OCI-LY1 (cell line): ENCODE measurements around the gene CYBB.

Source experiments
- H2AFZ ChIP-seq: fragments of 200-600 bp; sonication (generic), shearing (Covaris generic); 2 replicates; pipeline ENCODE4 v1.6.0; 2014; ENCODE audit warnings: antibody characterized with exemption, mild to moderate bottlenecking, low read length
- H3F3A ChIP-seq: fragments of 200-600 bp; sonication (generic), shearing (Covaris generic); 2 replicates; pipeline ENCODE4 v1.6.0; 2014; ENCODE audit warnings: mild to moderate bottlenecking, antibody characterized with exemption, low read length, moderate library complexity; ENCODE audit not compliant: insufficient read depth
- H3K27ac ChIP-seq: fragments of 200-600 bp; sonication (generic); 2 replicates; pipeline ENCODE4 v1.5.1; 2014; ENCODE audit warnings: low read length, mixed run types, mild to moderate bottlenecking, low read depth; ENCODE audit not compliant: poor library complexity, severe bottlenecking
- H3K27me3 ChIP-seq: fragments of 200-600 bp; sonication (generic); 2 replicates; pipeline ENCODE4 v1.6.0; 2014; ENCODE audit warnings: antibody characterized with exemption, mild to moderate bottlenecking, low read length, moderate library complexity; ENCODE audit not compliant: insufficient read depth
- H3K36me3 ChIP-seq: fragments of 200-600 bp; sonication (generic); 2 replicates; pipeline ENCODE4 v1.6.1; 2014; ENCODE audit warnings: mild to moderate bottlenecking, antibody characterized with exemption, low read length, moderate library complexity, mixed read lengths; ENCODE audit not compliant: insufficient read depth
- H3K4me1 ChIP-seq: fragments of 200-600 bp; sonication (generic); 2 replicates; pipeline ENCODE4 v1.5.1; 2014; ENCODE audit warnings: mild to moderate bottlenecking, low read length, moderate library complexity; ENCODE audit not compliant: insufficient read depth, severe bottlenecking
- H3K4me2 ChIP-seq: fragments of 200-600 bp; sonication (generic), shearing (Covaris generic); 2 replicates; pipeline ENCODE4 v1.6.1; 2014; ENCODE audit warnings: low read length
- H3K4me3 ChIP-seq: fragments of 200-600 bp; sonication (generic); 2 replicates; pipeline ENCODE4 v1.5.1; 2014; ENCODE audit warnings: low read length, low read depth, mild to moderate bottlenecking, mixed read lengths; ENCODE audit not compliant: poor library complexity, severe bottlenecking
- H3K79me2 ChIP-seq: fragments of 200-600 bp; shearing (Covaris generic); 2 replicates; pipeline ENCODE4 v1.6.1; 2016; ENCODE audit warnings: mixed run types, low read length, mixed read lengths; ENCODE audit not compliant: insufficient read depth
- H3K9ac ChIP-seq: fragments of 200-600 bp; sonication (generic), shearing (Covaris generic); 2 replicates; pipeline ENCODE4 v1.6.1; 2014; ENCODE audit warnings: mild to moderate bottlenecking, low read length, mixed read lengths
- H3K9me2 ChIP-seq: fragments of 200-600 bp; sonication (generic), shearing (Covaris generic); 2 replicates; pipeline ENCODE4 v1.6.1; 2014; ENCODE audit warnings: low read depth, mild to moderate bottlenecking, low read length, mixed read lengths
- H3K9me3 ChIP-seq: fragments of 200-600 bp; shearing (Covaris generic); 2 replicates; pipeline ENCODE4 v1.6.1; 2014; ENCODE audit warnings: low read length, mixed read lengths
- H4K20me1 ChIP-seq: fragments of 200-600 bp; sonication (generic), shearing (Covaris generic); 2 replicates; pipeline ENCODE4 v1.6.0; 2016; ENCODE audit warnings: mild to moderate bottlenecking, low read length; ENCODE audit not compliant: insufficient read depth
- CTCF ChIP-seq: fragments of 200-600 bp; sonication (generic), shearing (Covaris generic); IDR thresholded peaks from 2 replicates; pipeline ENCODE4 v1.5.1; 2017; ENCODE audit warnings: mild to moderate bottlenecking, antibody characterized with exemption, low read length, moderate library complexity, mixed read lengths
- EZH2 ChIP-seq: fragments of 200-600 bp; sonication (generic), shearing (Covaris generic); IDR thresholded peaks from 2 replicates; pipeline ENCODE4 v1.8.0; 2017; ENCODE audit warnings: borderline replicate concordance, mixed run types, mild to moderate bottlenecking, antibody characterized with exemption, low read length, moderate library complexity, mixed read lengths

Gene CYBB

GRCh38 chrX:37746218-37746941 lies 33.5 kb upstream of the CYBB start:
- H3K9me3 ChIP-seq, result no peaks in the 10 kb centered on the region
- peak overlapping the region; percentile 44; the same call in 1 of the 2 replicates for H2AFZ ChIP-seq
- H3K27me3 ChIP-seq, result no peaks in the 10 kb centered on the region
- TF ChIP-seq EZH2, result no peak
- TF ChIP-seq CTCF, result no peak
- peak overlapping the region; percentile 15; the same call in 1 of the 2 replicates for H3K4me2 ChIP-seq
- H3K9me2 ChIP-seq, result no peaks in the 10 kb centered on the region
- peak overlapping the region; percentile 5; the same call in 1 of the 2 replicates for H3K9ac ChIP-seq
- no peaks in the 10 kb centered on the region for H3F3A ChIP-seq
- no peaks in the 10 kb centered on the region for H4K20me1 ChIP-seq
- H3K36me3 ChIP-seq, result no peaks in the 10 kb centered on the region
- H3K79me2 ChIP-seq, result no peaks in the 10 kb centered on the region
- no peak overlapping the region for H3K4me3 ChIP-seq
- peak overlapping the region; percentile 77 for H3K27ac ChIP-seq
- peaks cover 19% of the 10 kb centered on the region for H3K4me1 ChIP-seq

GRCh38 chrX:37746951-37747350 lies 32.9 kb upstream of the CYBB start:
- H3K4me3 ChIP-seq, result no peak overlapping the region
- no peaks in the 10 kb centered on the region for H3K9me2 ChIP-seq
- no peaks in the 10 kb centered on the region for H3K9me3 ChIP-seq
- no peaks in the 10 kb centered on the region for H3F3A ChIP-seq
- no peak overlapping the region for H3K9ac ChIP-seq
- no peaks in the 10 kb centered on the region for H4K20me1 ChIP-seq
- H3K79me2 ChIP-seq, result no peaks in the 10 kb centered on the region
- no peaks in the 10 kb centered on the region for H3K36me3 ChIP-seq
- H3K4me2 ChIP-seq, result no peak overlapping the region
- H3K27me3 ChIP-seq, result no peaks in the 10 kb centered on the region
- H3K27ac ChIP-seq, result peak overlapping the region; percentile 77
- H3K4me1 ChIP-seq, result peaks cover 19% of the 10 kb centered on the region
- TF ChIP-seq EZH2, result no peak
- no peak for TF ChIP-seq CTCF
- H2AFZ ChIP-seq, result no peak overlapping the region

- Histone ChIP-seq H3K79me2 (no peaks in the 10 kb centered on the region), H3K9me2 (no peaks in the 10 kb centered on the region), H4K20me1 (no peaks in the 10 kb centered on the region), H3K27me3 (no peaks in the 10 kb centered on the region), H3K36me3 (no peaks in the 10 kb centered on the region), H2AFZ (no peak overlapping the region), H3K27ac (no peak overlapping the region), H3F3A (no peaks in the 10 kb centered on the region), H3K4me2 (no peak overlapping the region), H3K4me1 (peaks cover 46% of the 10 kb centered on the region), H3K9ac (no peak overlapping the region), H3K9me3 (no peaks in the 10 kb centered on the region), H3K4me3 (no peak overlapping the region)
- TF ChIP-seq CTCF (no peak), EZH2 (no peak)
Measured at GRCh38 chrX:37752281-37752680, 27.6 kb upstream of the CYBB start.
